Fibroblast of skin of right biceps (primary cell): ENCODE measurements around the gene CCDC91.
"Not testable (repeated sequence)": the region's sequence is repeated elsewhere in the genome, so short reads cannot be mapped to it uniquely, and the experiment has no call there.

Source experiments
- DNase-seq: peaks from one replicate; pipeline ENCODE4 v3.0.0-alpha.2; 2013

CCDC91 gene

GRCh38 chr12:28186500-28186899, 3.8 kb upstream of the CCDC91 start:
- DNase-seq, result no peak

DNA sequence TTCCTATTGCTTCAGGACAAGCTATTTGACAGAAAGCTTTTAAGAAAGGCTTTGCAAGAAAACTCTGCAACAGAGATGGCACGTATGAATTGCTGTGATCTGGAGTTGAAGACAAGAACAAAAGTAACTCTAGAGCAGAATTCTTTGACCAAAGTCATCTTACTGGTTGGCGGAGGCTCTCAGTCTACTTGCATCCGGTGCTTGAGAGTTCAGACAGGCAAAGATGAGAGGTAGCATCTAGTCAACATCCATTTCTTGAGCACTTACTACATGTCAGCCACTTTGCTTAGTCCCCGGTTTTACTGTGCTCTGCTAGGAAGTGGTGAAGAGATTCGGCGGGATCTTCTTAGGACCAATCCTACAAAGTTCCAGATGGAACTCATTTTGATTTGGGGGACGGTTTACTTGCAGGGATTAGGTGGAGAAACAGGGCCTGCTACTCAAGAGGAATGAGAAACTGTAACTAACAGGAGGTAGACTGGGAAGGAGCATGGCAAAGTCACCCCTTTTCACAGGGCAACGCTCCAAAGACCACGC, 404 bp upstream of the CCDC91 start:
- DNase-seq, result no peak

GRCh38 chr12:28191051-28192048, 1.1 kb downstream of the CCDC91 start:
- peak; percentile 67 for DNase-seq

- DNase-seq, result no peak
These were observed 1.9 kb downstream of the CCDC91 start for GRCh38 chr12:28192125-28192524.

DNA sequence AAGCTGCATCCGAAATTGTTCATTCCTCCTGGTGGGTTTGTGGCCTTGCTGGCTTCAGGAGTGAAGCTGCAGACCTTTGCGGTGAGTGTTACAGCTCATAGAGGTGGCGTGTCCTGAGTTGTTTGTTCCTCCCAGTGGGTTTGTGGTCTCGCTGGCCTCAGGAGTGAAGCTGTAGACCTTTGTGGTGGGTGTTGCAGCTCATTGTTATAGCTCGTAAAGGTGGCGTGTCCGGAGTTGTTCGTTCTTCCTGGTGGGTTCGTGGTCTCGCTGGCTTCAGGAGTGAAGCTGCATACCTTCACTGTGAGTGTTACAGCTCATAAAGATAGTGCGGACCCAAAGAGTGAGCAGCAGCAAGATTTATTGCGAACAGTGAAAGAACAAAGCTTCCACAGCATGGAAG, 4.4 kb downstream of the CCDC91 start:
- not testable (repeated sequence) for DNase-seq

- not testable (repeated sequence) for DNase-seq
These were observed 10.9 kb downstream of the CCDC91 start for GRCh38 chr12:28201136-28201535.

DNA sequence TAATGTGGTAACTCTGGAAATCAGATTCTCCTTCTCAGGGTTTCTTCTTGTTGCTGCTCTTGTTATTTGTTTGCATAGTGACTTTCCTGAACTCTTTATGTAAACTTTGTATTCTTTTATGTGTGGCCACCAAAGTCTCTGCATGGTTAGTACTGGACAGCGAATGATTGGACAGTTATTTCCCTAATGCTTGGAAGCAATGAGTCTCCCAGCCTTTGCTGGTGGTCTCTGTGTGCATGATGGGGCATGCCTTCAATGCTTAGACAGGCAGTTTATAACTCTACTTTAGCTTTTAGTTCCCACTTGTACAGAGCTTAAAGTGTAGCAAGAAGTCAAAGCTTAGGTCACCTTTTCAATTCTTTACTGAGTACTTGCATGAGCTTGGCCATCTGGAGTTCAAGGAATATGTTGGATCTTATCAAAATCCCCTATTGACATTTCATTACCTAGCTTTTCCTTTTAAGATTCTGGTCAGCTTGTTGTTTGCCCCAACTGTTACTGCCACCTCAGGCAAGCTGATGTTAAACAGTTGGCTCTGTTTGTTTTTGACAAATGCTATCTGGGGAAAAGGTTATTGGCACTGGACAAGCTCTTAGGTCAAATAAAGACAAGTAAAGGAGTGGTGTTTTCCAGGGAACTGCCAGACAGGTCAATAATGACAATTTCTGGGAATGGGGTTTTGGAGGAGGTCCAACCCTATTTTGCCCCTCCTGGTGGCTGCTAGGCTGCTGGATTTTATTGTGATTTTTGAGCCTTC, 12.3 kb downstream of the CCDC91 start:
- no peak for DNase-seq

DNA sequence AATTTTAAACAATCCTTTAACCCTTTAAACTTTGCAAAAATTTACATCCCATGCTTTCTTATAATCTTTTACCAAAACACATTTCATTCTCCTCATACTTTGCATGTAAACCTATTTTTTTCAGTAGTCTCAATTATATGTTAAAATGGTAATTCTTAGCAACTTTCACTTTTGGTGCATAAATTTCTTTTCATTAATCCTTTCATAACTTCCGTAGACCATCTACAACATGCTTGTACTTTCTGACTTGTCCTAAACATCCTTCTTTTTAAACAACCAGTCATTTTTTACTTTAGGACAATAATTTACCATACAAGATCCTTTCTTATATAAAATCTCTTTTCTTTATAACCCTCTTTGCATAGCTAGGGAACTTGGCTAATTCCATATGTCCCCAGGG, 19.5 kb downstream of the CCDC91 start:
- DNase-seq, result peak; percentile 30

DNA sequence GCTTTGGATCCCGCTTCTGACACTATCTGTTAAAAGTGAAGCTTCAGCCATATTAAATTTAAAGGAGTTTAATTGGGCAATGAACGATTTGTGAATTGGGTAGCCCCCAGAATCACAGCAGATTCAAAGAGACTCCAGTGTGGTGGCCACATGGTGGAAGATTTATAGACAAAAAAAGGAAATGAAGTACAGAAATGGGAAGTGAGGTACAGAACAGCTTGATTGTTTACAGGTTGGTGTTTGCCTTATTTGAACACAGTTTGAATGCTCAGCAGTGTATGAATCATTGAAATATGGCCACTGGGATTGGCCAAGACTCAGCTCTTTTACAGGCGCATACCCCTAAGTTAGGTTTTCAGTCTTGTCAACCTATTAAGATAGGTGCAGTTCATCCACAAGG, 21.9 kb downstream of the CCDC91 start:
- DNase-seq, result no peak

GRCh38 chr12:28215021-28215420, 24.8 kb downstream of the CCDC91 start:
- no peak for DNase-seq

GRCh38 chr12:28216016-28216415, 25.8 kb downstream of the CCDC91 start:
- DNase-seq, result no peak

DNA sequence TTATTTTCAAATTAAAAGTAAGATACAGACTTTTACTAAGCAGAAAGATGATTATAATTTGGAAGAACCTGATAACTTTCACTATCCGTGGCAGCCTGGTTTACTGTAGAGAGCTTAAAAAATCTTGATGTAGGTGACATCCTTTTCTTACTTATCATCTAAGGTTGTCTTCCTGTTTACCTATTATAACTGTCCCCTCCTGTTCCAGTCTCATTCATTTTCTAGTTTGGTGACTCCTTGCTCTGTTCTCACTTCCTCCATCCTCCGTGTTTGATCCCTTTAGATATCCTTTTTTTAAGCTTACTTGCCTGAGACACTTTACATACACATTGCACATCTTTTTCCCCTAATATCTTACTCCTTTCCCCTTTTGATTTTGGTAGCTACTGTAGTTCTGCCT, 27.5 kb downstream of the CCDC91 start:
- DNase-seq, result no peak

- no peak for DNase-seq
These were observed 28.6 kb downstream of the CCDC91 start for GRCh38 chr12:28218875-28219274.

DNA sequence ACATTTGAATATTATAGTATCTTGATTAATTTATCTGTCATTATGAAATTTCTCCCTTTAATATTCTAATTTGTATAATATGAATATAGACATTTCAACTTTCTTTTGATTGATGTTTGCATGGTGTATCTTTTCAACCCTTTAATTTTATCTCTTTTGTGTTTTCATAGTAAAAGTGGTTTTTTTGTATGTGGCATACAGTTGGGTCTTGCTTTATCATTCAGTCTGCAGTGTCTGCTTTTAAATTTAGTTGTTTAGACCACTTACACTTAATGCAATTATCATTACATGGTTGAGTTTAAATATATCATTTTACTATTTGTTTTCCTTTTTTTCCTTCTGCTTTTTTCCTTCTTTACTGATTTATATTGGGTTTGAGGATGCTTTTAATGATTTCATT, 29.6 kb downstream of the CCDC91 start:
- DNase-seq, result no peak

DNA sequence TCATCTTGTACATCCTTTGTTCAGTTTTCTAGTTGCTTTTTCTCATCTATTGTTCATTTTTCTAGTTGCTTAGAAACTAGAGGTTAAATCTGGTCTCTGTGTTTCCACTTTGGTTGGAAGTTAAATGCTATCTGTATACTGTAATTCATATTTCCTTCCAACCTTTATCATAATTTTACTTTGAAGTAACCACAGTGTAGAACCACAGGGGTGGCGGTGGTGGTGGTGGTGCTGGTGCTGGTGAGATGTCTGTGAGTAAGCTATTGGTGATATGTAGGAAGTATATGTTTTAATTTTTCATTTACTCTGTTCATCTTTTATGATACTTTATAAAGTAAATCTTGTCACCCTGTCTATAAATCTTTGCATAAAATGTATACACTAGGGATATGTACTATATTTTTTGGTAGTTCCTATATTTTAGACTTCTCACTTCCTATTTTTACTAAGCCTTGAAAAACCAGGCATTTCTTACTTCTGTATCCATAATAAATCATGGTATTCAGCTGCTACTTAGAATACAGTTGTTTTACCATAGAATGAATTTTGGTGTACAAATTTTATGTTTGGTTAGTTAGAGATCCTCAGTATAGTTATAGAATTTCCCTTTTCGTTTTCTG, 31.9 kb downstream of the CCDC91 start:
- DNase-seq, result no peak

DNA sequence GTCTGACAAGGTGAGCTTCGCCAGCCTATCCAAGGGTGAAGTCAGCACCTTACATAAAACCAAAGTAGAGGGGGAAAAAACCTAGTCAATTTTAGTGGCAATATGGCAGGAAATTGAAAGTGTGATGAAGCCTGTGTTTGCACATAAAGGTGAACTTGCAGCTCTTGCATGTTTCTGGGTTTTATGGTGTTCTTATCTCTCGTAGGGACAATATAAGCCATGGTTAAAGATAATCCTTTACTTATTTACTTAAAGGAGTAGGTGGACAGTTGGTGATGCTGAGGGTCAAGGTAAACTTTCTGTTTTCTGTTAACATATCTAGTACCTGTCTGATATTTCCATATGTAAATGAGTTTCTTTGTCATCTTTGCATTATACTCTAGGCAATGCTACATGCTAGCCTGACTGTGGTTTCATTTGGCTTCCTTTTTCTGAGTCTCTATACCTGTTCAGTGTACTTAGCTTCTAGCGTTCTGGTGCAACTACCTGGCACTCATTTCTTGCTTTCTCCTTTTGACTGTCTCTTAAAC, 32.8 kb downstream of the CCDC91 start:
- DNase-seq, result no peak

DNA sequence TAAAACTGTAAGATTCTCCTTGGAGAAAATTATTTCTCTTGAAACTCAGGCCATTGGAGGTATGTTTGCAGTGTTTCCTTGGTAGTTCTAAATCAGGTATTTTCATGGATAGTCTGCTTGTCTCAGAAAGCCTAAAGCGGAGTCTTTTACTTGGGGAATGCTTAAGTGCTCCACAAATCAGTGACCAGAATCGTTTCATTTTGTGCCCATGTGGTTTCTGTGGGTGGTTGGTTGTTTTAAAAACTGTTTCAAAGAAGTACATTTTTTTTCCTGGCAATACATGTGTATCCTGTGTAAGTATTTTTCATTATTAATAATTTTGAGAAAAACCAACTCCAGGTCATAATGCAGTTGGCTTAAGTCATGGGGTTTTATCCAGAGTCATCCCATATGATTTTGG, 33.6 kb downstream of the CCDC91 start:
- DNase-seq, result no peak

- no peak for DNase-seq
These were observed 36.4 kb downstream of the CCDC91 start for GRCh38 chr12:28226705-28227104.

GRCh38 chr12:28227251-28227650, 37.0 kb downstream of the CCDC91 start:
- DNase-seq, result no peak

GRCh38 chr12:28231248-28231647, 41.0 kb downstream of the CCDC91 start:
- DNase-seq, result no peak

DNA sequence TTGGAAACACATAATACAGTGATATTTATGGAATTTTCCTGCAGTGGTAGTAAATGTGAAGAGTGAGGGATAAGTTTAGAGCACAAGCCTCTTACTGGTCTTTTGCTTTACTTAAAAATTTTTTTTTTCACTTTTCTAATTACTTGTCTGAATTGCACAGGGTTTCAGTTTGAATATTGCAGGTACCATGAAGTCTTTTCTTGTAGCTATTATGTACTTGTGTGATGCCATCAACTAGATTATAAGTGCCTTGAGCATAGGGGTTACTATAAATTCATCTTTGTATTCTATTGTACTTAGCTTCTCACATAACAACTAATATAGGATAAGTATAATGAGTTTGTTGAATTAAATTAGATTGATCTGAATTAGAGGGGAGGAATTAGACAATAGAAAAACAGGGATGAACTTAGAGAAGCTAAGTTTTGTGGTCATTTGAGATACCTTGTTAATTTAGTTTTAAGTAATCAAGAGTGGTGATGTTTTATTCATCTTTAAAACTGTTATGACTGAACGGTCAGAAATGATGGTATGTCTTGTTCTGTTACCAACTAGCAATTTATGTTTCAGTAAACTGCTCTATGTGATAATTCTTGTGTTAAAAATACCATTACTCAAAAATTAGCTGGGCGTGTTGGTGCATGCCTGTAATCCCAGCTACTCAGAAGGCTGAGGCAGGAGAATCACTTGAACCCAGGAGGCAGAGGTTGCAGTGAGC, 42.1 kb downstream of the CCDC91 start:
- DNase-seq, result no peak

GRCh38 chr12:28234444-28234843, 44.2 kb downstream of the CCDC91 start:
- no peak for DNase-seq
